ENCODE results near the gene MGAT5B.
A peak's percentile ranks its signal among the peaks of the same experiment; 100 is the strongest.
"Not testable (repeated sequence)": the region's sequence is repeated elsewhere in the genome, so short reads cannot be mapped to it uniquely, and the experiment has no call there.

Gene MGAT5B

GRCh38 chr17:76955191-76955590 lies 87.0 kb downstream of the MGAT5B start:
- no peak for DNase-seq

DNA sequence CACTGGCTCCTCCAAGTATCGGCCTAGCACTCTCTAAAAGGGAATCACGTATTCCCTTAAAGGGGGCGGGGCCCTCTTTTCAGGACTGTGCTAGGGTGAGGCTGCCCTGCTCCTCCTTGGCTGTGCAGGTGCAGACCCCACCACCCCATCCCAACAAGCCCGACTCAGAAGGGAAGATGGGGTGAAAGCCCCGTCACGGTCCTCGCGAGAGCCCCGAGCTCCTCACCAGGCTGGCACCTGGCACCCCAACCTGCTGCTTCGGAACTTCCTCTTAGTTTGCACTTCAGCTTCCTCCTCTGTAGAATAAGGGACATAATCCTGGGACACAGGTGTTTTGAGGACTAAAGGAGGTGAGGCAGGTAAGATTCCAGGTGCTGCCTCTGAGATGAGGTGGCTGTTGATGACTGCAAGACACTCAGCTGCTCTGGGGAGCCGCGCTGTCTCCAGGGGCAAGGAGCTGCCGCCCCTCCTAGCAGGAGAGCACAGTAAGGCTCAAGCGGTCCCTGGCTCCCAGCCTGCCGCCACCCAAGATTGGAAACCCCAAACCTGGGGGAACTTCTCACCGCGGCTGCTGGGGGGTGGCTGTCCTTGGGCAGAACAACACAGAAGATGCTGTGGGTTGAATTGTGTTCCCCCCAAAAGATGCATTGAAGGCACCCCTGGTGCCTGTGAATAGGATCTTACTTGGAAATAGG lies 88.8 kb downstream of the MGAT5B start:
- DNase-seq: no peak

DNA sequence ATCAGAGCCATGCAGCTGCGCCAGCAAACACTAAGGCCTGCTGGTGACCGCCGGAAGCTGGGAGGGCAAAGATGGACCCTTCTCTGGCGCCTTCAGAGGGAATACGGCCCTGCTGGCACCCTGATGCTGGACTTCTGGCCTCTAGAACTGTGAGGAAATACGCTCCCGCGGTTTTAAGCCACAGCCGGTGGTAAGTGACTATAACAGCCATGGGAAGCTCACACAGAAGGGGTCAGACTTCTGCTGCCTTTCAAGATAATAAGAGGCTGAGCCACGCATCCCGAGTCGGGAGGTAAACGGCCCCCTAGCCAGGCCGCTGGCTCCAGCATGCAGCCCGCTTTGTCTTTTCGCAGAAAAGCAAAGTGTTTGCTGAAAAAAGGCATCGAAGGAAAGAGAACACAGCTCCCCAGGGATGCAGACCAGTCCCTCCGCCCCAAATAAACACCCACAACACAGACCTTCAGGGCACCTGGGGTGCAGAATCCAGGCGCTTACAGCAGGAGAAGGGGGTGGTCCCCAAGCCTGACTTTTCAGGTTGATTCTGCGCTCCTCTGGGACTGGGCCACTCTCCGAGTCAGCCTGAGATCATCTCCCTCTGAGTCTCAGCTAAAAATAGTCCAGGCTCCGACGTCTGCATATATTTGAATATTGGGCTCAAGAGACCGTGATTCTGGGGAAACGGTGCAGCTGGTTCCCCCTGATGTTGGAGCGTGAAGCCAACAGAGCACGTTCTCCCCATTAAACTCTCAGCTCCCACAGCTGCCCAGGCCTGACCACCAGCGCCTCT lies 89.7 kb downstream of the MGAT5B start:
- DNase-seq: no peak

DNA sequence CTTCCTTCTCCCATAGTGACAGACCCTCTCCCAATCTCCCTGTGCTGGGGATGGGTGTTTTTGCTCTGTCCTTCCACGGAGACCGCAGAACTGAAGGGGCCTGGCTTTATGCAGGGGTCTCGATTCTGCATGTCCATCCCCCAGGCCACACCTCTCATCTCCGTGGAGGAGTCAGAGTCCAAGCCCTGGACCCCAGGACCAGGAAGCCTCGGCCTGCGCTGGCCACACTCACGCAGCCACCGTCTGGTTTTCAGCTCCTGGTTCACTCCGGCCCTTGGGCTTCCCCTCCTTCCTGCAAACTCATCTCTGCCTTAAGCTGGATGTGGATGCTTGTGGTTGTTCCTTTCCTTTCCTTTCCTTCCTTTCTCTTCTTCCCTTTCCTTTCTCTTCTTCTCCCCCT lies 90.8 kb downstream of the MGAT5B start:
- DNase-seq: no peak

DNA sequence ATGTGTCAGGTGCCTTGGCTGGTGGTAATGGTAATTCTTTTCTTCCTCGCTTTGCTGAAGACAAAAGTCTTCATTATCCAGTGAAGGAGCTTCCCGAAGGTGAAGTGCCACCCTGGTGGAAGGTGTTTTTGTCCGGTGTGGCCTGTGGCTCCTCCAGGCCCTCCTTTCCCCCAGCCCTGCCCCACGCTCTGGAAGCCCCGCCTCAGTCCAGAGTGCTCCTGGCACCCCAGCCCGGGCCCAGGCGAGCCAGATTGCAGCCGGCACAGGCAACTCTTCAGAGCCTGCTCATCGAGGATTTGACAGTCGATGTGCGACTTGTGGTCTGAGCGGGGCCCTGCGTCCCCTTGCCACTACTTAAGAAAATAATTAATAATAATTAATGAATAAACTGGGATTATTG lies 93.7 kb downstream of the MGAT5B start:
- DNase-seq: no peak

- no peak for DNase-seq
Observed at GRCh38 chr17:76962858-76963257, 94.7 kb downstream of the MGAT5B start.

- no peak for DNase-seq
Observed at GRCh38 chr17:76966016-76966415, 97.8 kb downstream of the MGAT5B start.

DNA sequence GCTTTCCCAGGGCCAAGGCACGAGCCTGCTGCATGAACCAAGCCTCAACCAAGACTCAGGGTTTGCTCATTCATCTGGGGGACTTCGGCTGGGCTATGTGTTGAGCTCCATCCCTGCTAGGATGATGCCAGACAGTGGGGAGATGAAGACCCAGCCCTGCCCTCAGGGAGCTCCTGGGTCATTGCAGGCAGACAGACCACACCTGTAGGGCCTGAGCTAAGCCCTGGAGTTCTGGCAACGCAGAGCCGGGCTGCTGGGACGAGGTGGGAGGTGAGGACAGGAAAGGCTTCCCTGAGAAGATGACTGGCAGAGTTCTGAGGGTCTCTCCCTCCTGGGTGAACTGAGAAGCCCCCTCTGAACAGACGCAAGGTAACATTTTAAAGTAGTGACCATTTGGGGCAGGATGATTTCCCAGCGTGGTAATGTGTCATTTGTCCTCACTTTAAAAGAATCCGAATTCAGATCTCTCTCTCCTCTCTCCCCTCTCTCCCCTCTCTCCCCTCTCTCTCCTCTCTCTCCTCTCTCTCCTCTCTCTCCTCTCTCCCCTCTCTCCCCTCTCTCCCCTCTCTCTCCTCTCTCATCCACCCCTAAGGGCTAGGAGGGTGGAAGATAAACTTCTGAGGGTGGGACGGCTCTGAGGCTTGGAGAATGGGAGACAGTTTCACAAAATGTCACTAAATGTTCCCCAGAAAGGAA lies 98.4 kb downstream of the MGAT5B start:
- no peak for DNase-seq

- DNase-seq: no peak
Observed at GRCh38 chr17:76967762-76968161, 99.6 kb downstream of the MGAT5B start.

- peak in 1 of 2 experiments; percentile 2 for DNase-seq
Observed at GRCh38 chr17:76968707-76969597, 100.7 kb downstream of the MGAT5B start.

- no peak for DNase-seq
Observed at GRCh38 chr17:76969598-76970172, 101.5 kb downstream of the MGAT5B start.

DNA sequence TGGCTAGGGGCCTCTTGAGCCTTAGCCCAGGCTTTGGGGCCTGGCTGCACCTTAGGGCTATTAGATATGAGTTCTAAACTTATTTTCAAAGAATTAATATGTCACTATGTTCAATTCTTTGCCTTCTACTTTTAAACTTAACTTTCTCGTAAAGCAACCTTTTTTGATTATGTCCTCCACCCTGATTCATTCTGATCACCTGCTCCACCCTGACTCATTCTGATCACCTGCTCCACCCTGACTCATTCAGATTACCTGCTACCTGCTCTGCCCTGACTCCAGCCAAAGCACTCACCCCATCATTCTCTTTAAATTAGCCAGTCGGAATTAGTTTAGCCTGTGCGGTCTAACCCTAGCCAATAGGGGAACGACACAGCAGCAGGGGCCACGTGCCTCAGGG lies 102.0 kb downstream of the MGAT5B start:
- DNase-seq: not testable (repeated sequence)

DNA sequence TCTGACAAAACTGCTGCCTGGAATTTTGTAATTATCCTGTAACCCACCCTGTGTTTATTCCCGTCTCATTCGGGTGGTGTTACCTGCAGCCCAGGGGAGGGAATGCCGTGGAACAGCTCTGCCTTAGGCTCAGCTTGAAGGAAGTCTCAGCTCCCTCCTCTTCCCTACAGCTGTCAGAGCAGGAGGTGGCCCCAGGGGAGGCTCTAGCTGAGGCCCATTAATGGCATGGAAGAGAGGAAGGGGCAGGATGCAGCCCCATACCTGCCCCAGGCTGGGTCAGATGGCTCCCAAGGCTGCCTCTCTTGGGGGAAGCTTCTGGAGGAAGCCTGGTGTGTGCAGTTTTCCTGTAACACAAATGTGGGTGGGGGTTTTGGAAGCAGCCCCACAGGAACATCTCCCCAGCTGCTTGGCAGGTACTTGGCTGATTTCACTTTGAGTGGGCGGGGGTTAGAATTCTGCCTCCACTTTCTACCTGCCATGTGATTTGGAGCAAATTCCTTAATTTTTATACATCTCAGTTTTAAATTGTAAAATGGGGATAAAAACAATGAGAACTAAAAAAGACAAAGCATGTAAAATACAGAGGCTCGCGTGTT lies 103.9 kb downstream of the MGAT5B start:
- DNase-seq: no peak

- no peak for DNase-seq
Observed at GRCh38 chr17:76973040-76973439, 104.8 kb downstream of the MGAT5B start.

- DNase-seq: no peak
Observed at GRCh38 chr17:76974721-76975120, 106.5 kb downstream of the MGAT5B start.

- not testable (repeated sequence) for DNase-seq
Observed at GRCh38 chr17:76978050-76978449, 109.8 kb downstream of the MGAT5B start.

DNA sequence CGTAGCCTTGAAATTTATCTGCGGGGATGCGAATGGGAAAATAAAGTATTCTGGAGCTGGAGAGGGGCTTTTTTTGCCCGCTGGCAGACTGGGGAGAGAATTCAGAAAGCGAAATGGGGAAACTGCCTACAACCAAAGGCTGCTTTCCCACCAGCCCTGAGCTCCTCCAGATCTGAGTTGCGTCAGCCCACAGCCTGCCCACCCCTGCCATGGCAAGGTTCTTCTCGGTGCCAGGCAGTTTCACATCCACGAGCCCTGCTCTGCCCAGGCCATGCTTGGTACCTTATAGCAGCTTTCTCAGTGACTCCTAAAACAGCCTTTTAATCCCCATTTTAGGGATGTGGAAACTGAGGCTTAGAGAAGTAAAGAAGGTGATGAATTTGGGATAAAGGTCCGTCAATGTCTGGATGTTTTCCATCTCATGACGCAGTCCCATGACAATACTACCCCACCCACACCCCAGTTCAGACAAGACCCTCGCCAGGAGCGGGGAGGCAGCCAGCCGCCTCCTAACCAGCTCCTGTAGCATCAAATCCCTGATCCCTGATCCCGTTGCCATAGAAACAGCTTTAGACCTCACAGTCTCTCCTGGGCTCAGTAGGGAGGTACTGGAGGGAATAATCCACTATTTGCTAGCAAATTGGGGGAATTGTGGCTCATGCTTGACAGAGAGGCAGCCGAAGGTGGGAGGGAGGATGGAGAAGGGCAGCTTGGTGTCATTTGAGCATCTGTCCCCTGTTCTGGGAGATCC lies 113.5 kb downstream of the MGAT5B start:
- DNase-seq: no peak

DNA sequence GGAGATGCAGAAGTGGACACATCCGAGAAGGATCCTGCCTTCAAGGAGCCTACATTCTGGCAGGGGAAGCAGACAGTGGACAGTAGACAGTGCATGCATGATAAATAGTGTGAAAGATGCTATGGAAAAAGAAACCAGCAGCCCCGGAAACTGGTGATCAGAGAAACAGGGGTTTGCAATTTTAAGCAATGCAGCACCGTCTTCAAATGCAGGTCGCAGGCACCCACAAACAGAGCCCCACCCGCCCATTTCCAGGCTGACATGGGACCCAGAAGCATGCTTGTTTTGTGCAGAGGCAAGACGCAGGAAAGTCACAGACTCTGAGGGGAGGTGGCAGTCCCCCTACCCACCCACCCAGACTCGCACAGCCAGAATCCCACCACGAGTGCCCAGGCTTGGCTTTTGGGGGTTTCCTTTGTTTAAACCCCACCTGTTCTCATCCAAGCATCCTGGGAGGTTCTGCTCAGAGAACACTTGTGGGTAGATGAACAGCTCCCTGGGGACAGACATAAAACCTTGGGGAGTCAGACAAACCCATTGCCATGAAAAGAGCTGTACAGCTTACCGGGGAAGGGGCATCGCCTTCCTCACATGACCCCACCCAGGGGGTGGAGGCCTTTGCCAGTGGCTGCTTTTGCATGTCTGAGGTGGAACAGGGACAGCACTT lies 114.3 kb downstream of the MGAT5B start:
- no peak for DNase-seq

- DNase-seq: no peak
Observed at GRCh38 chr17:76983075-76983775, 115.0 kb downstream of the MGAT5B start.

DNA sequence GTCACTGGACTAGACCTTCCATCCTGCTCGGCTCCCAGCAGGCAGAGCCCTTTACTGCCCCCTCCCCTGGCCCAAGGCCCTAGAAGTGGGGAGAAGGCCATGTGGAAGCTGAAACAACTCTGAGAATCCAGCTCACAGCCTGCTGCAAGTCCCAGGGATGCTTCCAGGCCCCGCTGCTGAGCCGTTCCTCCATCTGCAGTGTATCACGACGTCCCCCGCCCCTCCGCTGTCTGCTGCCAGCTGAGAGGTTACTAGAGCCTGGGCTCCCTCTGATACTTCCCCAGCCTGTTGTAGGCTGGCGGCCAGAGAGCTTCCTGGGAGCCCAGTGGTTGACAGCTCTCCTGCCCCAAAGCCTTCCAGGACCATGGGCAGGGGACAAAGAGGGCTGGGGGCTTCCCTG lies 118.2 kb downstream of the MGAT5B start:
- no peak for DNase-seq
